Right atrium auricular region (tissue), 2 donors: ENCODE measurements around the gene NOP14. TPM values are rescaled to one million over a fixed set of nuclear protein-coding genes. Genes with fewer than 3 reads are reported as not detected.
"Not testable (repeated sequence)": the region's sequence is repeated elsewhere in the genome, so short reads cannot be mapped to it uniquely, and the experiment has no call there.

Experiments used
- DNase-seq: peaks from one replicate; pipeline ENCODE4 v3.0.0-alpha.2; 2019; ENCODE audit warnings: low spot score
- H3K27ac ChIP-seq, 2 donors: fragments of 200-600 bp; sonication (generic); 1 replicate in 1 of 2; 2 replicates in 1 of 2; pipeline ENCODE4 v1.5.1; 2016 to 2019
- H3K27me3 ChIP-seq, 2 donors: fragments of 200-600 bp; sonication (generic); one replicate each; pipeline versions ENCODE4 v1.5.1 to v1.6.0; 2017 to 2019
- H3K36me3 ChIP-seq: fragments of 200-600 bp; sonication (generic); one replicate; pipeline ENCODE4 v1.5.1; 2016
- H3K4me1 ChIP-seq, 2 donors: fragments of 200-600 bp; sonication (generic); one replicate each; pipeline versions ENCODE4 v1.5.1 to v1.6.0; 2017 to 2019
- H3K4me3 ChIP-seq, 2 donors: fragments of 200-600 bp; sonication (generic); 1 replicate in 1 of 2; 2 replicates in 1 of 2; pipeline ENCODE4 v1.5.1; 2017 to 2019; ENCODE audit warnings: mild to moderate bottlenecking in 1 of 2, moderate library complexity in 1 of 2
- H3K9me3 ChIP-seq, 2 donors: fragments of 200-600 bp; sonication (generic); one replicate each; pipeline ENCODE4 v1.5.1; 2019
- total RNA-seq, 2 donors: library from RNA; depleted of rRNA; stranded (reverse); fragments of >200 nt; gene quantifications; one replicate each; pipeline ENCODE4 v1.1.0, GENCODE V29; 2016
- TF ChIP-seq, protein P1 (sequence below), 2 donors: fragments of 200-600 bp; sonication (generic); IDR thresholded peaks; one replicate each; pipeline ENCODE4 v1.5.1; 2019; ENCODE audit warnings: antibody characterized with exemption in 2 of 2

NOP14 gene
- total RNA-seq, 2 donors from 2014 or later, result 12.2 to 14.2 TPM

DNA sequence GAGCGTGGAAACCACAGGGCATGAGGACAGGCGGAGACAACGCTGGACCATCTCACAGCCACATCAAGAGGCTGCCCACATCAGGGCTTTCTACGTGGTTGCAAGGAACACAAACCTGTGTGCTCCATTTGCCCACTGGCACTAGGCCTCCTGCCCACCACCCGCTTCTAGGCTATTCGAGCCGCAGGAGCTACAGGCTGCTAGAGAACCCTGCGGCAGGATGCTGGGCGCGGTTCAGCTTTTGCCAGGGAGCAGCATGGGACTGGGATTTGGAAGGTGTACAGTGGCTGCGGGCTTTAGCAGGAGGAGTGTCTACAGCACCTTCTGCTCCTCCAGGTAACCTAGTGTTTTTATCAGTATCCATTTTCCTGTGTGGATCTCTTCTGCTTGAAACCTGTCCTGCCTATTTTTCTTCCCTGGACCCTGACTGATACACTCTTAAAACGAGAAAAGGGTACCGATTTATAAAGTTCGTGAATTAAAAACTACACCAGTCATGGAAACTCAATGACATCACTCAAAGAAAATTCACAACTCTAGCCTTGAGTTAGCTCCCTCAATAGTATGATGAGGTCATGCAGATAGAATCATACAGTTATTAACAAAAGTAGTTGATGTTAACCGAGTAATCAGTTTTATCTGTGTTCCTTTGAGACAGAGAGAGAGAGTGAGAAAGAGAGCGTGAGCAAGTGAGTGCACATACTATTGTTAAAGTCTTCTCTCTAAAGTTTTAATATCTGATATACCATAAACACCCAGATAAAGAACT lies 12.8 kb downstream of the NOP14 start:
- peaks cover 91% of the 10 kb centered on the region for H3K36me3 ChIP-seq
- no peak for DNase-seq
- no peaks in the 10 kb centered on the region for H3K27me3 ChIP-seq
- H3K4me3 ChIP-seq, result no peak overlapping the region
- H3K27ac ChIP-seq, result no peak overlapping the region
- TF ChIP-seq, protein P1, sequence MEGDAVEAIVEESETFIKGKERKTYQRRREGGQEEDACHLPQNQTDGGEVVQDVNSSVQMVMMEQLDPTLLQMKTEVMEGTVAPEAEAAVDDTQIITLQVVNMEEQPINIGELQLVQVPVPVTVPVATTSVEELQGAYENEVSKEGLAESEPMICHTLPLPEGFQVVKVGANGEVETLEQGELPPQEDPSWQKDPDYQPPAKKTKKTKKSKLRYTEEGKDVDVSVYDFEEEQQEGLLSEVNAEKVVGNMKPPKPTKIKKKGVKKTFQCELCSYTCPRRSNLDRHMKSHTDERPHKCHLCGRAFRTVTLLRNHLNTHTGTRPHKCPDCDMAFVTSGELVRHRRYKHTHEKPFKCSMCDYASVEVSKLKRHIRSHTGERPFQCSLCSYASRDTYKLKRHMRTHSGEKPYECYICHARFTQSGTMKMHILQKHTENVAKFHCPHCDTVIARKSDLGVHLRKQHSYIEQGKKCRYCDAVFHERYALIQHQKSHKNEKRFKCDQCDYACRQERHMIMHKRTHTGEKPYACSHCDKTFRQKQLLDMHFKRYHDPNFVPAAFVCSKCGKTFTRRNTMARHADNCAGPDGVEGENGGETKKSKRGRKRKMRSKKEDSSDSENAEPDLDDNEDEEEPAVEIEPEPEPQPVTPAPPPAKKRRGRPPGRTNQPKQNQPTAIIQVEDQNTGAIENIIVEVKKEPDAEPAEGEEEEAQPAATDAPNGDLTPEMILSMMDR (IDR thresholded peaks at IDR 0.05), result no peak
- no peaks in the 10 kb centered on the region for H3K9me3 ChIP-seq
- H3K4me1 ChIP-seq, result no peaks in the 10 kb centered on the region

DNA sequence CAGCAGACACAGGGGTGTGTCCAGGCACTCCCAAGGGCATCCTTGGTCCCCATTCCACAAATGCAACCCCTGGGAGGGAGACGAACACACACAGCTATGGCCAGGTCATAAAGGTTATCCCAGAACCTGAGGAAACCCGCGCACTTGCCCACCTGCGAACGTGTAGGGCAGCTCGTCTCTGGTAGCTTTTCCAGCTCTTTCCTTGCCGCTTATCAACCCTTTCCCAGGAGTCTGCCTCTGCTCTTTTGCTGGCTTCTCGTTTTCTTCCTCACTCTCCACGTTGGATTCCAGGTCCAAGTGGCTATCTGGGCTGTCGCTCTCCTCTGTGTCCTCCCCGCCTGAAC lies 13.5 kb downstream of the NOP14 start:
- no peak overlapping the region for H3K27ac ChIP-seq
- H3K4me1 ChIP-seq, result no peaks in the 10 kb centered on the region
- TF ChIP-seq, protein P1 (IDR thresholded peaks at IDR 0.05), result no peak
- H3K27me3 ChIP-seq, result no peaks in the 10 kb centered on the region
- peaks cover 97% of the 10 kb centered on the region for H3K36me3 ChIP-seq
- no peak overlapping the region for H3K4me3 ChIP-seq
- no peaks in the 10 kb centered on the region for H3K9me3 ChIP-seq
- no peak for DNase-seq

DNA sequence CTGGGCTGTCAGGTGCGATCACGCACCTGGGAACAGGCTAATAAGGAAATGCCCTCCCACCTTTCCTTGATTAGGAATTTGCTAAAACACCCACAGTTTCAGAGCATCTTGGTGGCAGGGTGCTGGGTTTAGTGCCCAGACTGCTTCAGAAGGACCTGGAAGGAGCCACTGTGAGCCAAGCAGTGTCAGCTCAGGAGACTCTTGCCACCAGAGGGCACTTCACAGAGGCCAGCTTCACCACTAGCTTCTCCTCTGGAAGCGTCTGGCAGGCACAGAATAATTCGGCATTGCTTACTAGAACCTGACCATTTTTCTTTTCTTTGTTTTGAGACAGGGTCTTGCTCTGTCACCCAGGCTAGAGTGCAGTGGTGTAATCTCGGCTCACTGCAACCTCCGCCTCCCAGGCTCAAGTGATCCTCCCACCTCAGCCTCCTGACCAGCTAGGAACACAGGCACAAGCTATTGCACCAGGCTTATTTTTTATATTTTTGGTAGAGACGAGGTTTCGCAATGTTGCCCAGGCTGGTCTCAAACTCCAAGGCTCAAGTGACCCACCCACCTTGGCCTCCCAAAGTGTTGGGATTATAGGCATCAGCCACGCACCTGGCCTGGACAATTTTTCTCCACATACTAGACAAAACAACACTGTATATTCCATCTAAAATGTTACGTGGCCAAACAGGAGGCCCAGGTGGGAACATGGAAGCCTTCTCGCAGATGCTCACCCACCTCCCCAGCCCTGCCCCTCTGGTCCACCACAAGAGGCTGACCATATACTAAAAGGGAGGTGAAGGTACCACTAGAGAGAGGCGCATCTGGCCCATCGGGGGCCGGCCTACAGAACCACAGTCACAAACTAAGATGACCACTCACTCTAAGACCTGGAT lies 14.1 kb downstream of the NOP14 start:
- TF ChIP-seq, protein P1 (IDR thresholded peaks at IDR 0.05), result peak; percentile 23 to 57
- no peak for DNase-seq

DNA sequence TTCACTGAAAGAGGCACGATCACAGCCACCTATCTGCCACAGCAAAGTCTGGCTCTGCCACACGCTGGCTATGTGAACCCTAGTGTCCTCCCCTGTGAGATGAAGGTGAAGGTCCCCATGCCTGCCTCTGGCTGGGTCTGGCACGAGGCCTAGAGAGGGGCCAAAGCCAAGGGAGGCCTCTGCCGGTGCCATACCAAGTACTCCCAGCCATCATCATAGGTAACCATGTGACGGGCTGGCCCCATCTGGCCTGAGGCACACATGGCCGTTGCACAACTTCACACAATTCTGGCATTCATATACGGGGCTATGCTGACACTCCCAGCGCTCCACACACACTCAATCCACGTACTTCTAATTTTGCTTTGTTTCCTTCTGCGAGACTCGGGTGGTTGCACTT lies 15.3 kb downstream of the NOP14 start:
- DNase-seq, result no peak
- no peak overlapping the region for H3K27ac ChIP-seq
- no peaks in the 10 kb centered on the region for H3K27me3 ChIP-seq
- no peaks in the 10 kb centered on the region for H3K9me3 ChIP-seq
- no peak overlapping the region for H3K4me3 ChIP-seq
- peaks cover 97% of the 10 kb centered on the region for H3K36me3 ChIP-seq
- H3K4me1 ChIP-seq, result no peaks in the 10 kb centered on the region
- TF ChIP-seq, protein P1 (IDR thresholded peaks at IDR 0.05), result no peak

More for the DNA sequence above, 14.1 kb downstream of the NOP14 start:
- no peaks in the 10 kb centered on the region for H3K4me1 ChIP-seq
- H3K36me3 ChIP-seq, result peaks cover 97% of the 10 kb centered on the region
- H3K27ac ChIP-seq, result no peak overlapping the region
- no peaks in the 10 kb centered on the region for H3K9me3 ChIP-seq
- no peaks in the 10 kb centered on the region for H3K27me3 ChIP-seq
- H3K4me3 ChIP-seq, result no peak overlapping the region

DNA sequence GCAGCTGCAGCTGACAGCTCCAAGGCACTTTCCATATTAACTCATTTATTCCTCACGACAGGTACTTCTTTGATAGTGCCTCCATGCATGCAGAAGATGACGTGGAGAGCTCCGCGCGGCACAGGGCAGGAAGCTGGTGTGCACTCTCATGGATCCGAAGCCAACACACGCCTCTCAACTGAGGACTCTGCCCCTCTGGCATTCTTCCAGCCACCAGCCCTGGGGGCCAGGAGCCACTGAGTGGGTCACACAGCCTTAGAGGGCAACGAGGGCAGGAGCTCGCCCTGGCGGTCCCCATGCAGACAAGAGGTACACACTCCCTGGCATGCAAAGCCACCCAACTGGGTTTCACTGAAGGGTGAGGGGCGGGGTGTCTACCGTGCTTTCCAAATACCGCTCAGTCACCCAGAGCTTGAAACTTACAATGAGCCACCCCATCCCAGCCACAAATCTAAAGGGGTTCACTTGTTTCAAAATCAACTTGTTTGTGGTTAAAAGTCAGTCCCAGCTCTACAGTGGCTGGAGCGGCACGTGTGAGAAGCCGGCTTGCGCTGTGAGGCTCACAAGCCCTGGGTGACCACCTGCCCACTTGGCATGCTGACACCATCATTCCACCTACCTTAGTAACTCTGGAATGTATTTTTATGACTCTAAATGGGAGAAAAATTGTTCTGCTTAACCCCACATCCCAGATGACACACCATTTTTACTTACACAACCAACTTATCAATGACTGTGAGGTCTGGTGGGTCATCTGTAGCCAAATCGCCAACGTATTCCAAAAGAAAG lies 16.2 kb downstream of the NOP14 start:
- TF ChIP-seq, protein P1 (IDR thresholded peaks at IDR 0.05), result no peak
- no peak overlapping the region for H3K4me3 ChIP-seq
- DNase-seq, result no peak
- H3K27ac ChIP-seq, result no peak overlapping the region
- no peaks in the 10 kb centered on the region for H3K4me1 ChIP-seq
- peaks cover 97% of the 10 kb centered on the region for H3K36me3 ChIP-seq
- no peaks in the 10 kb centered on the region for H3K9me3 ChIP-seq
- H3K27me3 ChIP-seq, result no peaks in the 10 kb centered on the region

DNA sequence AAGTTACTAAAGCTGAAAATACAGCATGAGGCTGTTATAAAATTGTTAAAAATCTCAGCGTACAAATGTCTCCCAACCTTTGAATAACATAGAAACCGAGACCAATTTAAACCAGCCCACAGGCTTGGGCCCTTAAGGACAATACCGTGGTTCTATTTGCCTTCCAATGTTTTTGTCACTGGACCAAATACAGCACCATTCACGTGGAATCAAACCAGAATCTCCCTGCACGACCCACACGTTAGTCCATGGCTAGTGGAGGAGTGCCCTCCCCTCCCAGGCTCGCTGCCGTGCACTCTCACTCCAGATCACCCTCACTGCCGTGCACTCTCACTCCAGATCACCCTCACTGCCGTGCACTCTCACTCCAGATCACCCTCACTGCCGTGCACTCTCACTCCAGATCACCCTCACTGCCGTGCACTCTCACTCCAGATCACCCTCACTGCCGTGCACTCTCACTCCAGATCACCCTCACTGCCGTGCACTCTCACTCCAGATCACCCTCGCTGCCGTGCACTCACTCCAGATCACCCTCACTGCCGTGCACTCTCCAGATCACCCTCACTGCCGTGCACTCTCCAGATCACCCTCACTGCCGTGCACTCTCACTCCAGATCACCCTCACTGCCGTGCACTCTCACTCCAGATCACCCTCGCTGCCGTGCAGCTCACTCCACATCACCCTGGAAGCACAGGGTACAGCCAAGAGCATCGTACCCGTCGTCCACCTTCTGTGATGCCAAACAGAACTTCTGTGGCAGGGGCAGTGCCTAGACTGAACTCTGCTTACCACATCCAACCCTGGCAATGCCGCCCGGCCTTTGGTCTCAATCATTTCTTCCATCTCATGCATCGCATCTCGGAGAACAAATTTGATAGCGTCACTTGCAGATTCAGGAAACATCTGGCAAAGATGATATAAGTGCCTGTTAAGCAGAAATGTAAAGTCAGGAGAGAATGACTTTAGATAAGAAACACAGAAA lies 17.3 kb downstream of the NOP14 start:
- H3K4me3 ChIP-seq, H3K9me3 ChIP-seq, H3K27me3 ChIP-seq, H3K27ac ChIP-seq, DNase-seq, H3K4me1 ChIP-seq: not testable (repeated sequence)
- H3K36me3 ChIP-seq, result peaks cover 97% of the 10 kb centered on the region
